ENCODE results near the gene PLEKHH1.

The PLEKHH1 gene

GRCh38 chr14:67630186-67630585 is 97.1 kb downstream of the PLEKHH1 start:
- H3K27ac Mint-ChIP-seq = no peak overlapping the region
- CTCF ChIA-PET = interaction anchor here (1.8 kb wide), 1 partner anchor 10 kb away, joined by 5 read pairs; no protein-coding TSS in a partner anchor
- H3K4me1 Mint-ChIP-seq = no peaks in the 10 kb centered on the region
- H3K36me3 Mint-ChIP-seq = no peaks in the 10 kb centered on the region
- no peaks in the 10 kb centered on the region for H3K9me3 Mint-ChIP-seq
- no peak overlapping the region for H3K4me3 Mint-ChIP-seq
- no peak for DNase-seq
- H3K27me3 Mint-ChIP-seq = no peaks in the 10 kb centered on the region

GRCh38 chr14:67630938-67631337 is 97.8 kb downstream of the PLEKHH1 start:
- CTCF ChIA-PET = interaction anchor here (0.6 to 1.8 kb wide), 3 partner anchors 10 to 211 kb away, joined by 3 to 6 read pairs (median 5); no protein-coding TSS in a partner anchor
- H3K4me3 Mint-ChIP-seq = no peak overlapping the region
- H3K9me3 Mint-ChIP-seq = no peaks in the 10 kb centered on the region
- DNase-seq = no peak
- no peak overlapping the region for H3K27ac Mint-ChIP-seq
- no peaks in the 10 kb centered on the region for H3K27me3 Mint-ChIP-seq
- H3K36me3 Mint-ChIP-seq = no peaks in the 10 kb centered on the region
- no peaks in the 10 kb centered on the region for H3K4me1 Mint-ChIP-seq

GRCh38 chr14:67633451-67634147 is 100.5 kb downstream of the PLEKHH1 start:
- CTCF ChIA-PET = interaction anchor here (1.3 kb wide), 1 partner anchor 34 kb away, joined by 3 read pairs; no protein-coding TSS in a partner anchor
- H3K27ac Mint-ChIP-seq = no peak overlapping the region

GRCh38 chr14:67636361-67636919 is 103.3 kb downstream of the PLEKHH1 start:
- Mint-ChIP-seq H3K4me3 (no peak overlapping the region), H3K9me3 (no peaks in the 10 kb centered on the region), H3K36me3 (no peaks in the 10 kb centered on the region), H3K27me3 (no peaks in the 10 kb centered on the region), H3K27ac (no peak overlapping the region), H3K4me1 (no peaks in the 10 kb centered on the region)
- CTCF ChIA-PET = interaction anchor here (1.3 kb wide), 1 partner anchor 18 kb away, joined by 4 read pairs; no protein-coding TSS in a partner anchor
- no peak for DNase-seq

More at GRCh38 chr14:67633451-67634147, 100.5 kb downstream of the PLEKHH1 start:
- Mint-ChIP-seq H3K27me3 (no peaks in the 10 kb centered on the region), H3K9me3 (no peaks in the 10 kb centered on the region), H3K4me3 (no peak overlapping the region), H3K36me3 (no peaks in the 10 kb centered on the region), H3K4me1 (no peaks in the 10 kb centered on the region)
- no peak for DNase-seq

- no peak for DNase-seq
- H3K36me3 Mint-ChIP-seq = peaks cover 5% of the 10 kb centered on the region
- peaks cover 4% of the 10 kb centered on the region for H3K4me1 Mint-ChIP-seq
- H3K27me3 Mint-ChIP-seq = no peaks in the 10 kb centered on the region
- no peak overlapping the region for H3K27ac Mint-ChIP-seq
- H3K9me3 Mint-ChIP-seq = no peaks in the 10 kb centered on the region
- CTCF ChIA-PET = no interaction called here
- H3K4me3 Mint-ChIP-seq = no peak overlapping the region
Observed at GRCh38 chr14:67638642-67639041, 105.6 kb downstream of the PLEKHH1 start.
